C4-2B (cell line): ENCODE data around the gene ADARB2.

Experiments
- H3K27ac ChIP-seq: fragments of 450-650 bp; 2 replicates; pipeline ENCODE4 v1.5.1; 2017
- ZFX ChIP-seq: fragments of 450-650 bp; IDR thresholded peaks from 2 replicates; pipeline ENCODE4 v1.6.1; 2017
- TF ChIP-seq, protein P1 (sequence below): fragments of 450-650 bp; conservative IDR thresholded peaks from 2 replicates; pipeline ENCODE4 v1.5.1; 2017; ENCODE audit warnings: mild to moderate bottlenecking

ADARB2 gene

DNA sequence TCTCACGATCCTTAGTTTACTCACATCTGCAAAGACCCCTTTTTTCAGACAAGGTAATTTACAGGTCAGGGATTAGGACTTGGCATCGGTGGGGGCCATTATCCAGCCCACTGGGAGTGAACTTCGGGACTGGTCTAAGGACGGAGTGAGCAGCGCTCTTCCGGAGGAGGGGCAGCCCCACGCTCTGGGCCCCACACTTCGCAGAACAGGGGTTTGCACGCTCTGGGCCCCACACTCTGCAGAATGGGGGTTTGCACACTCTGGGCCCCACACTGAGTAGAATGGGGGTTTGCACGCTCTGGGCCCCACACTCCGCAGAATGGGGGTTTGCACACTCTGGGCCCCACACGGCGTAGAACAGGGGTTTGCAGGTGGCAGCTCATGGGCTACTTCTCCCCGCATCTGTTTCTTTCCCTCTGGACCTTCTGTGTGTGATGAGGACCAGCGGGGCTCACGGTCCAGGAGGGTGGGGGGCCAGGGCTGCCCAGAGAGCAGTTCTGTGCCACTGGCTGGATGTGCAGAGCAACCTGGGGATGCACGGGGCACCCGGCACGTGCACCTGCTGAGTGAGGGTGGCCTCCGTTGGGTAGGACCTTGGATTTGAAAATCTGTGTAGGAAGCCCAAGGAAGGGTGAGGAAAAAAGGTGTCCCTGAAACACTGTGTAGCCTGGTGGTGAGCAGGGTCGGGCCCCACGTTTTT is 546.4 kb downstream of the ADARB2 start:
- no peak overlapping the region for H3K27ac ChIP-seq
- no peak for TF ChIP-seq ZFX
- TF ChIP-seq, protein P1, sequence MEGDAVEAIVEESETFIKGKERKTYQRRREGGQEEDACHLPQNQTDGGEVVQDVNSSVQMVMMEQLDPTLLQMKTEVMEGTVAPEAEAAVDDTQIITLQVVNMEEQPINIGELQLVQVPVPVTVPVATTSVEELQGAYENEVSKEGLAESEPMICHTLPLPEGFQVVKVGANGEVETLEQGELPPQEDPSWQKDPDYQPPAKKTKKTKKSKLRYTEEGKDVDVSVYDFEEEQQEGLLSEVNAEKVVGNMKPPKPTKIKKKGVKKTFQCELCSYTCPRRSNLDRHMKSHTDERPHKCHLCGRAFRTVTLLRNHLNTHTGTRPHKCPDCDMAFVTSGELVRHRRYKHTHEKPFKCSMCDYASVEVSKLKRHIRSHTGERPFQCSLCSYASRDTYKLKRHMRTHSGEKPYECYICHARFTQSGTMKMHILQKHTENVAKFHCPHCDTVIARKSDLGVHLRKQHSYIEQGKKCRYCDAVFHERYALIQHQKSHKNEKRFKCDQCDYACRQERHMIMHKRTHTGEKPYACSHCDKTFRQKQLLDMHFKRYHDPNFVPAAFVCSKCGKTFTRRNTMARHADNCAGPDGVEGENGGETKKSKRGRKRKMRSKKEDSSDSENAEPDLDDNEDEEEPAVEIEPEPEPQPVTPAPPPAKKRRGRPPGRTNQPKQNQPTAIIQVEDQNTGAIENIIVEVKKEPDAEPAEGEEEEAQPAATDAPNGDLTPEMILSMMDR, result no peak

DNA sequence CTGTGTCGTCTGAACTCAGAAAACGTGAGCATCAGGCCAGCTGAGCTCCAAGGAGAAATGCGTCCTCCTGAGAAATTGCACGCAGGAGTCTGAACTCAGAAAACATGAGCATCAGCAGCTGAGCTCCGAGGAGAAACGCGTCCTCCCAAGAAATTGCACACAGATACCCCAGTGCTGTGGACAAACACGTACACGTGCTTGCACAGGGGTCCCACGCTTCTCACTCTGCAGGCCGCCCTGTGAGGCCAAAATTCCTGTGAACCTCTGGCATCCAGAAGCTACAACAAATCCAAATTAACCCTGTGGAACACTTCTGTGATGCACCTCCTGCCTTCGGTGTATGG is 547.3 kb downstream of the ADARB2 start:
- no peak for TF ChIP-seq ZFX
- TF ChIP-seq, protein P1, result no peak
- no peak overlapping the region for H3K27ac ChIP-seq

DNA sequence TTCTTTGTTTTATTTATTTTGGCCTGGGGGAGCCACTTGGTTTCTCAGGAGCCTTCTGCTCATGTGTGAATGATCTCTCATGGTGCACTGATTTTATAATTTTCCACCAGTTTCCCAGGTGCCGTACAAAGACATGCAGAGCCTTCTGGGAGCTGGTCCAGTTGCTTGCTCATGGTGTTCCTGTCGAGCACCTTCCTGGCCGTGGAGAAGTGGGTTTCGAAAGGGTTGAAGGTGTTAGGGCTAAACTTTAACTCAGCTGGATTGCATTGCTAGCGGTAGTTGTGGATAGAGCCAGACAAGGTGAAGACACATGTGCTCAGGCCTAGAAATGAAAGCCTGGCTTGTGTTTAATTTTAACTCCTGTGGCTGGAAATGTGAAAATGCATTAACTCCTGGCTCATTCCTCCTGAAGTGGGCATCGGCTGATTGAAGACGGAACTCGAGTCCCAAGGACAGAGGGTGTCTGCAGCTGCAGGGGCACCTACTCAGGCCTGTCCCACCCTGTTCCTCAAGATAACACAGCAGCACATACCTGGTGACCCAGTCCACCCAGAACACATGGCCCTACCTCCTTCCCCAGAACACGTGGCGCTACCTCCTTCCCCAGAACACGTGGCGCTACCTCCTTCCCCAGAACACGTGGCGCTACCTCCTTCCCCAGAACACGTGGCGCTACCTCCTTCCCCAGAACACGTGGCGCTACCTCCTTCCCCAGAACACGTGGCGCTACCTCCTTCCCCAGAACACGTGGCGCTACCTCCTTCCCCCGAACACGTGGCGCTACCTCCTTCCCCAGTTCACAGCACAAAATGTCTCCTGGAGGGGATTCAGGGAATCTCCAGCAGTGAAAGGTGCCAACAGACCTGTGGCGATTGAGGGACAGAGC is 547.9 kb downstream of the ADARB2 start:
- H3K27ac ChIP-seq, result no peak overlapping the region
- TF ChIP-seq, protein P1, result no peak
- TF ChIP-seq ZFX, result no peak

DNA sequence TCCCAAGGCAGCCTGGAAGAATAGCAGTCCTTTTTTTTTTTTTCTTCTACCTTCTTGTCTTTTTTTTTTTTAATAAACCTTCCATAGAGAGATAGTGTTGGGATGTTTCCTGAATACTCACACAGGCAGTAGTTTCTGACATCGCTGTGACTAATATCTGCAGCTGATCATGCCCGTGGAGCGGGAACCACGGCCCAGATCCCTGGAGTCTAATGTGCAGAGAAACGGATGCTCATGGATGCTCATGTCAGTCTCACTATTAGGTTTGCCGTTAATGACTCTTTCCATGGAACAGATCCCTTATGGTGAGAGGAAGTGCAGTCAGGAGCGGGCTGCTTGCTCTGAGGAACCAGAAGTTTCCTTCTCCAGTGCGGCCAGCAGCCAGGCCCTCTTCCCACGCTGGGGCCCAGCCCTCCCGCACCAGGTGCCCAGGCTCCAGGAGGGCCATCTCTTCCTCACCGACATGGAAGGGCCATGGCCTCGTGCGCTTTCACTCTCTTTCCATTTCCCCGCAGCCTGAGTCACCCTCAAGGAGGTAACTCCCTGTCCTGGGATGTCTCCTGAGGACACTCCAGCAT is 548.7 kb downstream of the ADARB2 start:
- no peak overlapping the region; the same call in 1 of the 2 replicates for H3K27ac ChIP-seq
- TF ChIP-seq, protein P1, result no peak
- TF ChIP-seq ZFX, result 0 out of 2 replicates have a peak, but pooled peaks have one; percentile 21

DNA sequence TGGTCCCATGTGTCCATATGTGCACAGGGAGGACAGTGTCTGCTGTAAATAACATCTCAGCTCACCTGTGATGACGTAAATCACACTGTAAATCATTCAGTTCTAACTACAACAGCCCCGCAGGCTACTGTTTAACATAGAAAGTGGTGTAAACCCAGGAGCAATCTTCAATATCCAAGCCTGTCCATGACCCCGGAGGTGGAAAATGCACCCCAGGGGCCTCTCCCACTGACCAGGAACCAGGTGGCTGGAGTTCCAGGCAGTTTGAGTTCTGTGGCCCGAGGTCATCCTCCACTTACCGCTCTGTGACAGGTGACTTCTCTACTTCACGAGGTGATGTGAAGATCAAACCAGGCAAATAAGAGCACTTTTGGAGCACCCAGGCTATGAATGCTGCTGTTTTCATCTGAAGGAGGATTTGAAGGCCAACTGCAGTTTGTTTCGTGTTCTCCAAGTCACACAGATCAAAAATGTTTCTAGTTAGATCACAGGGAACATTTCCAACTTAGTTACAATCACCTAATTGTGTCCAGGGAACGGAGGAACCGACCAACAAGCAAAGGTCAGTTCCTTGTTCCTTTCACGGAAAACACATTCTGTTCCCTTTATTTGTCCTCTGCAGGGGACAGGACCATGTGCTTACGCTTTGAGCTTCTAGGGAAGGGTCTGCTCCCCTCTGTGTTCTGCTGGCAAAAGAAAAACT is 549.3 kb downstream of the ADARB2 start:
- no peak overlapping the region; the same call in 1 of the 2 replicates for H3K27ac ChIP-seq
- no peak for TF ChIP-seq ZFX
- TF ChIP-seq, protein P1, result no peak

DNA sequence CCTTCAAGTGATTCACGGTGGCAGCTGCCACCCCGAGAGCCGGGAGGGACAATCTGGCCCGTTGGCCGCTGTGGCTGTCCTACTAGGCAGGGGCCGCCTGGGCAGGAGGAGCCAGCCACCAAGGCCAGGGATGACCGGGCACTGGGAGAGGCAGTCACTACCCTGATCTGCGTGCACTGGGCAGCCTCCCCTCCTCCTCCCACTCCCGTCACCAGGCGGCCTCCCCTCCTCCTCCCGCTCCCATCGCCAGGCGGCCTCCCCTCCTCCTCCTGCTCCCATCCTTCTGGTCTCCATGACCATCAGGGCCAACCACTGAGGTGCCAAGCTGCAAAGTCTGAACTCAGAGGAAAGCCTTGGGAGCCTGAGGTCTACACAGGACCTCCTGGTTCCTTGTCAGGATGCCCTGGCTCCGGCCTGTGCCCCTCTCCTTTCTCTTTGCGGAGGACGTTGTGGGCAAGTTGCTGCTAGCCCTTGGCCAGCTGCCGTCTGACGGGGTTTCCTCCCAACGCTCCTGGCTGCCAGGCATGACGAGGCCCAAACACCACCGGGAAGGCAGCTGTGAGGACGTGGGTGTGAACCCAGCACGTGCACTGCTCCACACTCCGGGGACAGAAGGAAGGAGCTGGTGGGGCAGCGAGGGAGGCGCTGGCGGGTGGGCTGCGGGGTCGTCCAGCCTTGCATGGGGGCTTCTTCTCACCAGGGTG is 550.0 kb downstream of the ADARB2 start:
- TF ChIP-seq ZFX, result no peak
- TF ChIP-seq, protein P1, result no peak
- no peak overlapping the region for H3K27ac ChIP-seq
